HG02870 (cell line): ENCODE measurements around the gene EGFLAM.

Experiments used
- ATAC-seq: cut with Tn5 transposase; IDR thresholded peaks from one replicate; pipeline ENCODE4 v1.9.1; 2021; ENCODE audit warnings: mild to moderate bottlenecking, moderate library complexity; ENCODE audit not compliant: unreplicated experiment

Gene EGFLAM

GRCh38 chr5:38371596-38371995 lies 113.2 kb downstream of the EGFLAM start:
- ATAC-seq: no peak

DNA sequence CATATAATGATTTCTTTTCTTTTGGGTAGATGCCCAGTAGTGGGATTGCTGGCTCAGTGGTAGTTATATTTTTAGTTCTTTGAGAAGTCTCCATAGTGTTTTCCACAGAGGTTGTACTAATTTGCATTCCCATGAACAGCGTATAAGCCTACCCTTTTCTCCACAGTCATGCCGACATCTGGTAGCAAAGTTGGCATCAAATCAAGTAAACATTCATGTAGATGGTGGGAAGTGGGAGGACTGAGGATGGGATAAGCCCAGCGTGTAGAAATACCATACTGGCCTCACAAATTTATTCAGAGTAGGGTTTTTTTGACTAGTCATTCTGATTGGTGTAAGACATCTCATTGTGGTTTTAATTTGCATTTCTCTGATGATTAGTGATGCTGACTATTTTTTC lies 115.4 kb downstream of the EGFLAM start:
- ATAC-seq: no peak

DNA sequence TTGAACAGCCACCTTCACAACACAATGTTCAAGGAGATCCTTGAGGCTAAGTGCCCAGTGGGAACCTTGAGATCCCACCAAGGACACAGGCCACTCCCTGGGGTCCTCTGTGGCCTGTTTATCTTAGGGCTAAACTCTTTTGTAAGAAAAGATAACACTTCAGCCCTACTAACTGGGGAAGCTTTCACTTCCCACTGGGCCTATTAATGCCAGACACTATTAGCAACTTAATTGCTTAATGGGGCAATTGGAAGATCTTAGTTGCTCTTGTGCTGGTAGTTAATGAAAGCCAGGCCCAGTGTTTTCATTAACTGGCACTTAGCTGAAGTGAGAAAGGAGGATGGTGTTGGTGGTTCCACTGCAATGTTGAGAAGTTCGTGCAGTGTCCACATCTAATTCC lies 117.1 kb downstream of the EGFLAM start:
- no peak for ATAC-seq

- no peak for ATAC-seq
Observed at GRCh38 chr5:38376404-38376803, 118.0 kb downstream of the EGFLAM start.

- no peak for ATAC-seq
Observed at GRCh38 chr5:38378579-38378978, 120.2 kb downstream of the EGFLAM start.

DNA sequence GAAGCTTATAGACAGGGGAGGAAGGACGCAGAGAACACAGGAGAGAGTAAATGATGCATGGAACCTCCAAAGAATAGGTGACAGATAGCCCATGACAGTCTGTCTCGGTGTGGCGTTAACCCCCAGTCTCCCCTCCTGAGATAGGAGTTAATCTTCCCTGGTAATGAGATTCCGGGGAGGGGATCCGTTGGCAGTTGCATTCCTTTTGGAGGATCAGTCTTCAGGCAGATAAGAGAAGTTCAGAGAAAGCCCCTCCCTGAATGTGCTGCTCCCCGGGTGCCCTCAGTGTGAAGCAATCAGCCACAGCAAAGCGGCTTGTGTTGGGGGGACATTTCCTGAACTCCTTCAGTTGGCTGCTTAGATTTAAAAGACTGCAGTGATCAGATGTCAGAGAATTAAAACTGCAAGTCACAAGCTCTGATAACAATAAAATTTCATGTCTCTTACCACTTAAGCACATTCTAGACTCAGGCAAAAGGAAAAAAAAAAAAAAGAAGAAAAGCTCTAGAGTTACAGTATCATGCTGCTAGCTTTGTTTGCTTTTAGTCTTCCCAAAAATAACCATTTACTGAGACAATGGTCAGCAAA lies 121.1 kb downstream of the EGFLAM start:
- no peak for ATAC-seq

DNA sequence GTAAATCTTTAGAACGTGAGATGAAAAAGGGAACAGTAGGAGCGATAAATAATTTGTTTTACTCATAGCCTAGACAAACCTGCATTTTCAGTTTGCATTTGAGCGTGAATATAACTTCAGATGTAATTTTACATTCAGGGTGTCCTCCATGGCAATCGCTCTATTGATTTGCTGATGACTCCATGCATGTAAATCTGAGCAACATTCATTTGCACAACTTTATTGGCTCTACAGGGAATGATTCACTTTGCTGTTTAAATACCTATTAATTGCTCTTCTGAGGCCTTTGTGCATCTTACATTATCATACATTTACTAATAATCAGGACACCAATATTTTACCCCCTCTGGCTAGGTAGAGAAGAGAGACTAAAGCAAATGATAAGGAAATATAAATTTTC lies 122.2 kb downstream of the EGFLAM start:
- ATAC-seq: no peak

GRCh38 chr5:38381361-38381760 lies 123.0 kb downstream of the EGFLAM start:
- no peak for ATAC-seq

DNA sequence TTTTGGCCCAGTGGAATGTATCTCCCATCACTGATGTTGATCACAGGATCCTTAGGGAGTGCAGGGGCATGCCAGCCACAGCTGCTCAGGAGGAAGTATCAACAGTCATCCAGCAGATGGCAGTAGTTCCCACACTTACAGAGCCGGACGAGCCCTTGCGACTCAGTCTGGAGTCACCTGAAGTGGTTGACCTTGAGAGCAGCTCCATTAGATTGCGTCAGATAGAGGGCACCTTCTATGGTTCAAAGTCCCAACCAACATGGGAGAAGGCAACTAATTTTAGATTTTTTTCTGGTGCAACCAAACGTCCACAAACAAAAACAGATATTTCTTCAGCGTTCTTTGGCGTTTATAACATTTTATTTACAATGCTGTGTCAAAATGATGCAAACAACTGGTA lies 124.5 kb downstream of the EGFLAM start:
- ATAC-seq: peak; percentile 99

- ATAC-seq: no peak
Observed at GRCh38 chr5:38383701-38384100, 125.3 kb downstream of the EGFLAM start.

- ATAC-seq: no peak
Observed at GRCh38 chr5:38384396-38384795, 126.0 kb downstream of the EGFLAM start.

DNA sequence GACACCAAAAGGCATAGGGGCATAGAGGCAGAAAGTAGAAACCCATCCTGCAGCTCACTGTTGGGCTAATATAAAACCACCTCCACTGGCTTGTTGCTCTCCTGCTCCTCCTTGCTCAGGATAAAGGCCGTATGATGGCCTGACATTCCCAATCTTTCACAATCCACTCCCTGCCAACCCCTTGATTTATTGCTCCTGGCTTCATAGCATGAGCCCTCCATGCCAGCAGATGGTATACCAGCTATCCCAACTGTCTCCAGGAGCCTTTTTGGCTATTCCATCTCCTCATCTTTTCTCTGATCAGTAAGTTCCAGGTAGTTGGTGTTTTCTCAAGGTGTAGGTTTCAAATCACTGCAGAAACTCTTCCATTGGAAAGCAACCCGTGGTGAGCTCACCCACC lies 128.8 kb downstream of the EGFLAM start:
- ATAC-seq: no peak

GRCh38 chr5:38393636-38394035 lies 135.3 kb downstream of the EGFLAM start:
- no peak for ATAC-seq

DNA sequence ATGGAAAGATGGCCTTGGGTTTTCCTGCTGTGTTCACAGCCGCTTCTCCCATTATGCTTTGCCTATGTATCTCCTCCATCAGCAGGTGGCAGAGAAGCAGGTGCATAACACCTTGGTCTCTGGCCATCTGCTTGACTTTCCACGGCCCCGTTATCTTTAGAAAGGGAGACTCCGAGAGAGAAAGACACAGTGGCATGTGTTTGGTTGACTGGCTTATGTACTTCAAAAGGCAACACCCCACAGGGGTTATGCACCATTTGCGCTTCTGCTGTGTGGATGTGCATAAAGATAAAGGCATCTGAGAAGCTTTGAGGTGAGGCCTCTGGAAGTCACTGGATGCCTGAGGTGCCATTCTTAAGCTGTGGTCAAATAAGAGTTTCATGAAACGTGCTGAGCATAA lies 138.4 kb downstream of the EGFLAM start:
- no peak for ATAC-seq

DNA sequence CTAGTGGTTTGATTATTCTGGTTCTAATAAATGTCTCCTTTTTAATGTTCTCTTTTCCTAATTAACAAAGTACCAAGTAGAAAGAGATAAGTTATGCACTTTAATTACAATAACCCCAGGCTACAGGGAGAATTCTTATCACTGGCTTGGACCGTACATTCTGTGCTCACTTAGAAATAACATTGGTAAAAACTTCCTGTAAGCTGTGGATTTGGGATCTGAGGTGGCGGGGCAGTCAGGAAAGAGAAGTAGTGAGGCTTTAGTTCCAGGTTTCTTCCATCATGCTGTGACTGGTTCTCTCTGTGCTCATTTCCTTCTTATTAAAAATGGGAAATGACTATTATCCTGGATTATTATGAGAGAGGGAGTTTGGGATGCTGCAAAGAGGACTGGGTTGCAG lies 142.0 kb downstream of the EGFLAM start:
- ATAC-seq: no peak

- no peak for ATAC-seq
Observed at GRCh38 chr5:38401145-38401544, 142.8 kb downstream of the EGFLAM start.

DNA sequence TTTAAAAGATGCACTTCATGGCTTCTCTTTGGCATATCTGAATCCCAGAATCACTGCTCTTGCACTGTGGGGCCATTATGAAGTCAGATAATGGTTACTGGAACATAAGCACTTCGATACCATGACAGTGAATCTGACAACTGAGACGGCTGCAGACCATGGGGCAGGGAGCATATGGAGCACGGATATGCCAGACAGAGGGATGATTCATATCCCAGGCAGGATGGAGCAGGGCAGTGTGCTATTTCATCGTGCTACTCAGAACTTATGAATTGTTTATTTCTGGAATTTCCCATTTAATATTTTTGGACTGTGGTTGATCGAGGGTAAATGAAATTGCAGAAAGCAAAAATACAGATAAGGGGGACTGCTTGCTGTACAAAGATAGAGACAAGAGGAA lies 145.0 kb downstream of the EGFLAM start:
- ATAC-seq: no peak

DNA sequence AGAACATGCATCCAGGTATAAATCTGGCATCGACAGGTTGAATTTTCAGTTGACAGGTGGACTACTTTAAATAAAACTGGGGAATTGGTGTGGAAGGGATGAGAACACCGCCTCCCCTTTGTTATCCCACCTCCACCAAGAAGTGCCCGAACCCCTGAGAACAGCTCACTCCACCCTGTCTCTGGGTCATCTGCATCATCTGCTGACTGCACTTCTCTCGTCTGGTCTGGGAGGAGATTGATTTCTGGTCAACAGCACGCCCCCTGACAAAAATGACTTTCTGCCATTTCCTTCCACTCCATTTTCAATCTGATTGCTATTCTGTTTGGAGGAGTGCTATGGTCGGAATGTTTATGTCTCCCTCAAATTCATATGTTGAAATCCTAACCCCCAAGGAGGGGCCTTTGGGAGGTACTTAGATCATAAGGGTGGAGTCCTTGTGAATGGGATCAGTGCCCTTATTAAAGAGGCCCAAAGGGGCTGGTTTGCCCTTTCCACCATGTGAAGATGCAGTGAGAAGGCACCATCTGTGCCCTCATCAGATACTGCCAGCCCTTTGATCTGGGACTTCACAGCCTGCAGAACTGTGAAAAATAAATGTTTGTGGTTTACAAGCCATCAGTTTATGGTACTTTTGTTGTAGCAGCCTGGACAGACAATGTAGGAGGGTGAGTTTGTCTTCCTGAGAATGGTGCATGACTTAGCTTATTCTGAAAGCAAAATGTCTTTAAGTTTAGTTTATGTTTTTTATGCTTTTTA lies 145.7 kb downstream of the EGFLAM start:
- ATAC-seq: no peak

GRCh38 chr5:38404667-38405276 lies 146.4 kb downstream of the EGFLAM start:
- no peak for ATAC-seq

DNA sequence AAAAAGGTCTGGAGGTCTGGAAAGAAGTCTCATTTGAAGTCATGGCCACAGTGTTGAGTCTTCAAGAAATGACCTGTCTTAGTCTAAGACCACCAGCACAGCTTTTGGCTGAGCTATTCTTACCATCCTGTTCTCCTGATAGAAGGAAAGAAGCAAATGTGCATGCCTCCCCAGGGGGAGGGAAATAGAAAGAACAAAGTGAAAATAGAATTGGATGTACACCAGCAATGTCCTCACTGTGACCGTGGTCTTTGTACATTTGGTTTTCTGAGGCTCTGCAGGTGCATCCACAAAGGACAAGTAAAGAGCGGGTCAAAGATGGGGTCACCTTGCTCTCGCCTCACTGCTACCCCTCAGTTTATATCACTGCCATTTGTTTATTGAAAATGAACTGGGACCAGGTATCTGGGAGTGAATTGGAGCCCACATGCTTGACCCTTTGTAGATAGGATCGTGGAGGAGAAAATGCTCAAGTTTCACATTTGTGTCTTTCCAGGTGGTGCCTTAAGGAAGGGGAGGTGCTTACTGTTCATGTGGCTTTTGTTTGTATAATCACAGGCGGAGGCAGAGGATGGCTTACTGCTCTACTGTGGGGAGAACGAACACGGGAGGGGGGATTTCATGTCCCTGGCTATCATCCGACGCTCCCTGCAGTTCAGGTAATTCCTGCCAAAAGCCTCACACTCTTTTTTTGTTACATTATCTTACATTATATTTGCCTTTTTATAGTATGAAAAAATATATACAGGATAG lies 150.3 kb downstream of the EGFLAM start:
- ATAC-seq: no peak

- no peak for ATAC-seq
Observed at GRCh38 chr5:38410304-38410990, 152.1 kb downstream of the EGFLAM start.
